HG02840 (cell line): ENCODE measurements around the gene ALG3.

Experiments used
- ATAC-seq: cut with Tn5 transposase; IDR thresholded peaks from one replicate; pipeline ENCODE4 v1.9.1; 2021; ENCODE audit warnings: mild to moderate bottlenecking, moderate library complexity, moderate number of reproducible peaks; ENCODE audit not compliant: unreplicated experiment, low FRiP score

ALG3 gene

GRCh38 chr3:184236033-184236410, 12.7 kb downstream of the ALG3 start:
- no peak for ATAC-seq

- no peak for ATAC-seq
These were observed 13.3 kb downstream of the ALG3 start for GRCh38 chr3:184235381-184236032.

GRCh38 chr3:184234671-184235380, 13.9 kb downstream of the ALG3 start:
- ATAC-seq = no peak

- ATAC-seq = no peak
These were observed 14.5 kb downstream of the ALG3 start for GRCh38 chr3:184234224-184234623.

- no peak for ATAC-seq
These were observed 15.5 kb downstream of the ALG3 start for GRCh38 chr3:184233127-184233843.

GRCh38 chr3:184231671-184232070, 17.1 kb downstream of the ALG3 start:
- ATAC-seq = no peak

GRCh38 chr3:184230603-184231528, 17.9 kb downstream of the ALG3 start:
- no peak for ATAC-seq

GRCh38 chr3:184230081-184230602, 18.6 kb downstream of the ALG3 start:
- no peak for ATAC-seq

GRCh38 chr3:184229394-184230080, 19.2 kb downstream of the ALG3 start, which contains the start of gene VWA5B2:
Gene VWA5B2, plus strand, starts transcription at chr3:184229585. Its CDS starts 944 bp downstream, at chr3:184230529.
- ATAC-seq = peak; percentile 73

GRCh38 chr3:184228376-184229137, 20.2 kb downstream of the ALG3 start:
- ATAC-seq = no peak

- no peak for ATAC-seq
These were observed 21.3 kb downstream of the ALG3 start for GRCh38 chr3:184227481-184227935.

GRCh38 chr3:184223946-184224345, 24.8 kb downstream of the ALG3 start:
- ATAC-seq = no peak

- no peak for ATAC-seq
These were observed 26.2 kb downstream of the ALG3 start for GRCh38 chr3:184222521-184222920.

- ATAC-seq = no peak
These were observed 29.9 kb downstream of the ALG3 start for GRCh38 chr3:184218814-184219213.

GRCh38 chr3:184211718-184212117, 37.0 kb downstream of the ALG3 start:
- no peak for ATAC-seq

- no peak for ATAC-seq
These were observed 37.5 kb downstream of the ALG3 start for GRCh38 chr3:184211297-184211696.

GRCh38 chr3:184209146-184209923, 39.4 kb downstream of the ALG3 start:
- ATAC-seq = no peak

GRCh38 chr3:184203526-184203925, 45.2 kb downstream of the ALG3 start:
- no peak for ATAC-seq
